Measurements from ENCODE around the gene HERC3.

HERC3 gene

DNA sequence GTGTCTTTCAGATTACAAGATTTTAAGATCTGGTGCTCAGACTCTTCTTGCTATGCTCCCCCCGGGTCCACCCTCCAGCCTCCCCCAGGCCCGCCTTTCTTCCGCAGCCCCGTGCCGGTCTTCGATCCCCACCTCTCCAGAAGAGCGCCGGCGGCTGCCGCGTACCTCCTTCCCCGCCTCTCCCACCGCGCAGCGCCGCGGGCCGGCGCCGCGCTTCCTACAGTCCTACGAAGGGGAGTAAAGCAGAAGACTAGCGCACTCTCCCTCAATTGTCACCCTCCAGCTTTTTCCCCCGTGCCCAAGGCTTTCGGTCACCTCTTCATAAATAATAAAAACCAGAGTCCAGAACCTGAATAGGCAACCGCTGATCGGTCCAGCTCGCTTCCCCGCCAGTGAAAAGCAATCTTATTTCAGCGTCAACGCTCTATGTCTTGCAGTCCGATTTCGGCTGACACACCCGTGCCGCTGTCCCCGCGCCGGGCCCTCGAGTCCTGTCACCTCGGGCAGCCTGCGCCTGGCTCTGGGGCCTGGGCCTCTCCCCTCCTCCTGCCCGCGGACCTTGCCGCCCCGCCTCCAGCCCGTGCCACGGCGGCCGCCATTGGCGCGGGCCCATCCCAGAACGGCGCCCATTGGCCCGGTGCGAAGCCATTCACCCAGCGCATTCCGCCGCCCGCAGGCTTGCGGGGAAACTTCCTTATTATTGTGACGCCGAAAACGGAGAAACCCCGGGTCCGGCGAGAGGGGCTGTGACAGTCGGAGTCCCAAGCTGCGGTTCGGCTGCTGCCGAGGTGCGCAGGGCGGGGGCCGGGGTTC lies at the start of gene HERC3:
HERC3 (plus strand) TSS at position 694 of the 813 bp plus-strand sequence. CDS start 13,344 bp downstream, outside the sequence.
- peak; percentile 74 to 82 for DNase-seq (ENCODE audit: low read depth in 2 of 2)

DNA sequence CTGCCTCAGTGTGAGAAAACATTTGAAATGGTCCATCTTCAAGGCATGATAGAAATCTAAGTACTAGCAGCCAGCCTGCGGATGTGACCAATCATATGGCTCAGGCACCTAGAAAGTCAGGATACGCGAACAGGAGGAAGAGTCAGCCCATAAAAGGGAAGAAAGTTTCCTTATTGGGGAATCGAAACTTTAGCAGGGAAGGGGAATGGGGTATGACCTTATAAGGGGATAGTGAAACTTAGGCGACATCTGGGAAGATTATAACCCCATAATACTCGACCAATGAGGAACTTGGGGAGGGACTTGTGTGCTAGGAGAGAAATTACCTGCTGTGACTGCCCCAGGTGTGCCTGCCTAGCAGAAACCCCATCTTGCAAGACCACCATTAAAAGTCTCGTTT lies 42.5 kb upstream of the HERC3 start:
- DNase-seq (ENCODE audit: low read depth in 2 of 2) = no peak

DNA sequence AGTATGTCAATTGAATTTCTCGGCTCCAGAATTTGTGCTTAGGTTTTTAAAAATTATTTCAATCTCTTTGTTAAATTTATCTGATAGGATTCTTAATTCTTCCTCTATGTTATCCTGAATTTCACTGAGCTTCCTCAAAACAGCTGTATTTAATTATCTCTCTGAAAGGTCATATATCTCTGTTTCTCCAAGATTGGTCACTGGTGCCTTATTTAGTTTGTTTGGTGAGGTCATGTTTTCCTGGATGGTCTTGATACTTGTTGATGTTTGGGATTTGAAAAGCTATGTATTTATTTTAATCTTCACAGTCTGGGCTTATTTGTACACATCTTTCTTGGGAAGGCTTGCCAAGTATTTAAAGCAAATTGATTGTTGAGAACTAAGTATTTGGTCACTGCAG lies 24.7 kb upstream of the HERC3 start:
- no peak for DNase-seq (ENCODE audit: low read depth in 2 of 2)

DNA sequence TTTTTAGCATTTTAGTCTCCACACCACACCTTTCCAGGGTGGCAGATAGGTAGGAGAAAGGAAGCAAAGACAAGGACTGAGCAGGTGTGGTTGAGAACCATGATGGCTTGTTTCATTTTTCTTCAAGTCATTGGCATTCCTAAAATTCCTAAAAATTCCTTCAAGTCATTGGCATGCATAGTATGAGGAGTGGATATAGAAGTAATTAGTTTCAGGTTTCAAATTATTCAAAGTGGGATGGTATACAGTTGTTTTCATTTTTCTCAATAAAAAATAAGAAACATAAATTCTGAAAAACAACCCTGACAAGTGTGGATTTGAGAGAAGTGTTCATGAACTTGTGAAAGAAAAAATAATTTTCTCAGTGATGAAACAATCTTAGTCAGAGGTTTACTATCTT lies 22.3 kb upstream of the HERC3 start:
- DNase-seq (ENCODE audit: low read depth in 2 of 2) = no peak

DNA sequence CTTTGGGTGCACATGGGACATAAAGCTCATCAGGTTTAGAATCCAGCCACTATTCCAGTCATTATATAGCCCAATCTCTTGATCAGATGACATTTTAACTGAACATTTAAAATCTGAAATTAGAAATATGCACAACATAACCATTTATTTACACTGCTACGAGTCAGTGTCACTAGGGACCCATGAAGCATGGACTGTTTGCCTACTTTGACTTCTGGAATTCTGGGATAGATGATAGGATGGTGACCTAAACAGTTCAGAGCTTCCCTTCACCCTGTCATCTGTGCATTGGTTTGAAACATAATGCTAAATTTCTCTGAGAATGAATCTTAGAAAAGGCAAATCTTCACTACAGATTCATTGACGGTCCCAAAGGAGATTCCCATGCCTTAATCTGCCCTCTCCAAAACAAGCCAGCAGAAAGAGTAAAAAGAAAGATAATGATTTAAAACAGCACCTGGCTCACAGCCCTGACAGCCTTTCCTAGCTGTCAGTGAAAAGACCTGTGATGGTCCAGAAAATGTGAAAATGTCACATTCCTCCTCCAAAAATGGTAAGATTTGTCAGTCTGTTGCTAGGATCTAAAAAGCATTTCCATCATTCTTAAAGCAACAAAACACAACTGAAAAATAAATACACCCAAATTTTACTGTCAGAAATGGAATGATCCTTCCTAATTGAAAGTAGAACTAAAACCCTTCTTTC lies 18.9 kb upstream of the HERC3 start:
- DNase-seq (ENCODE audit: low read depth in 2 of 2) = no peak

DNA sequence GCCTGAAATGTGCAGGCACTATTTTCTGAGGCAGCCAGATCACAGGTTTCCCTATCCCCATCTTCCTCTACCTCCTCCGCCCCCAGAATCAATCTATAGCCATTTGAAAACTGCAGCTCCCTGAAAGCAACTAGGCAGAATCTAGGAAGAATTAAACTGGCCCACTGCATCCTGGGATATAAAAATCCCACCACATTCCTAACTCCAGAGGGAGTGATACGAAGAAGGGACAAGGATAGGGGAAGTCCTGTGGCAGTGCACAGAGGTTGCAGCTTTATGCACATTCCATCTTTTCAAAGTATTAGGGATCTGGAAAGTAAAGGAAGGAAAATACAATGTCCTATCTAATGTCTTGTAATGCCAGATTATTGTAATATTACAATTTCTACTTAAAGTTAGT lies 18.3 kb upstream of the HERC3 start:
- DNase-seq (ENCODE audit: low read depth in 2 of 2) = no peak

DNA sequence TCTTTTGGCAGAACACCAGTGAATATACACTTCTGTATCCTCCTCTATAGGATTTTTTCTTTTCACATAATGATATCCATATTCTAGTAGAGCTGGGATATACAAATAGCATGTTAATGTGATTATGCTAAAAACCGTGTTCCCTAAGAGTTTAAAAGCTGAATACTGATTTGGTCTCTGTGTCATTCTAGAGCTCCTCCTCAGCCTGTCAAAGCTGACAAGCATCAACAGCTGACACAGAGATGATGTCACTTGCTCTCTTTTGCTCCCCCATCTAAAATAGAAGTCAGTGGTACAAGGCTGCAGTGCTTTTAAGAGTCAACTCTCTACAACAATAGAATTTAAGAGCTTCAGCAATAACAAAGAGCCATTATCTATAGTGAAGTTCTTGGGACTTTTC lies 17.1 kb upstream of the HERC3 start:
- no peak for DNase-seq (ENCODE audit: low read depth in 2 of 2)

DNA sequence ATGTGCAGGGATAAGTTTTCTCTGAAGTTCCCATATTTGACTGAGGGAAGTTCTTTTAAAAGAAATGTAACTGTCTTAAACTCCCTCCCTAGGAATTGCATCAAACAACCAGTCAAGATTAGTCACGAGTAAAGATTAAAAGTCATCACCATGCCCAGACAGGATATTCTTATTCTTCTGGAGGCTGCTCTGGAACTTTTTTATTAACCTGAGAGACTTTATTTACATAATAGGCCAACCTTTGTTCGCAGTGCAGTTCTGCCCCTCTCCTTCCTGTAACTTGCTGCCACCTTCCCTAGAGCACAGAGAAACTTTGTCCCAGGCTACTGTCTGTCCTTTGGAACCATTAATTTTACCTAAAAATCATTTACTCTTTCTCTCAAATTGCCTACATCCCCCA lies 9.8 kb upstream of the HERC3 start:
- no peak for DNase-seq (ENCODE audit: low read depth in 2 of 2)

DNA sequence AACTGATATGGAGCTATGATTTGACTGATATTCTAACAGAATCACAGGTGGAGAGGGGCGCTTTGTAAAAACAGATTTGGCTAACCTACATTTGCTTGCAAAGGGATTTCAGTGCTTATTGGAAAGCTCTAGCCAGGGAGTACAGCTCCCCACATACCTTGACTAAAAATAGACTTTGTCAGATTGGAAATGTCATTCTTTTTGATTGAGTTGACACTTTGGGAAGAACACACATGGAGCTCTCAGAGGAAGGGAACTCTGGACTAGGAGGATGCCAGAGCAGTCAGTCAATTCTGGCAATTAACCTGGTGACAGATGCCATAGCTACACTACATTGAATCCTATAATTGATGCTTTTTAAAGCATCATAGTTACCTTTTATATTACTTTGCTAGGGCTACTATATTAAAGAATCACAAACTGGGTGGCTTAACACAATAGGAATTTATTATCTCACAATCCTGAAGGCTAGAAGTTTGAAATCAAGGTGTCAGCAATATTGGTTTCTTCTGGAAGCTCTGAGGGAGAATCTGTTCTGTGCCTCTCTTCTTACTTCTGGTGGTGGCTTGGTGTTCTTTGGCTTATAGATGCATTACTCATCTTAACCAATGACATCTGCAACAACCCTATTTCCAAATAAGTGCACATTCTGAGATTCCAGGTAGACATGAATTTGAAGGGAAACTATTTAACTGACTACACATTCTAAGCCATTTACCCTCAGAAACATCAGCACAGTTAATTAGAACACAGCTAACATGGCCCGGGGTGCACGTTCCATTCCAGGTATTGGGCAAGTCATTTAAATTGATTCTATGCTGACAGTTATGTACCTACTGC lies 8.4 kb upstream of the HERC3 start:
- no peak for DNase-seq (ENCODE audit: low read depth in 2 of 2)

DNA sequence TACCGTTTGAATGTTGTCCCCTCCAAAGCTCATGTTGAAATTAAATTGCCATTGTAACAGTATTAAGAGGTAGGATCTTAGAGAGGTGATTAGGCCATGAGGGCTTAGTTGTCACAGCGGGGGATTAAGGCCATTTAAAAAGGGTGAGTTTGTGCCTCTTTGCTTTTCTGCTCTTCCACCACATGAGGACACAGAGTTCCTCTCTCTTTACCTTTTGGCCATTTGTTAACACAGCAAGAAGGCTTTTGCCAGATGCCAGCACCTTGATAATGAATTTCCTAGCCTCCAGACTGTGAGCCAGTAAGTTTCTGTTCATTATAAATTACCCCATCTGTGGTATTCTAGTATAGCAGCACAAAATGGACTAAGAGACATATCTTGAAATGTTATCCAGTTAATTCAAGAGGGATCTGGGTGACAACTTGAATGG lies 7.8 kb upstream of the HERC3 start:
- no peak for DNase-seq (ENCODE audit: low read depth in 2 of 2)

DNA sequence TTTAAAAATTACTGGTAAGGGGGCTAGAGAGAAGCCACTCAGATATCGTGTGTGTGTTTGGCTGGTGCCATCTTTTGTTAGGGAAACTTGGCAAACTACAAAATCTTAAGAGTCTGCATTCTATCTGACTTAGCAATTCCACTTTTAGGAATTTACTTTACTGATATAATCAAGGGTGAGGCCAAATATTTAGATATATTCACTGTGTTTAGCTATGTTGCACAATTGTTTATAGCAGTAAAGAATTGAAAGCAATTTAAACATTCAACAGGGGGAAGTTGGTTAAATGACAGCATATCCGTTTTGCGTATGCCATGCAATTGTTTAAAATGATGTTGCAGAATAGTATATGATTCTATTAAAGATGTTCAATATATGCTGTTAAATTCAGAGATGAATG lies 6.4 kb upstream of the HERC3 start:
- no peak for DNase-seq (ENCODE audit: low read depth in 2 of 2)

DNA sequence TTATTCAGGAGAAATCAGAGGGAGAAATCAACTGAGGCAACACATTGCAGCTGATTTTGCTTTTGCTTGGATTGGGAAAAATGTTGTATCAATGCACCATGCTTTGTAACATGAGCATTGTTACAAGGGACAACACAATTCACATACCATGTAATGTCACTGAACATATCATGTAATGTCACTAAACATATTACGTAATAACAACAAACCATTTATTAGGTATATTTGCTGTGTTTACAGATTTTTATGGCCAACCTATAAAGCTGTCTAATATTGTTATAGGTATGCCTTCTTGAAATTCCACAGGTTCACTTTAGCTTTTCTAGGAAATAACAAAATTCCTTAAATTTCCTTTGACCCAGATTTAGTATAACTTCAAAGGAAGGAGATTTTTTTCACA lies 5.0 kb upstream of the HERC3 start:
- DNase-seq (ENCODE audit: low read depth in 2 of 2) = no peak

DNA sequence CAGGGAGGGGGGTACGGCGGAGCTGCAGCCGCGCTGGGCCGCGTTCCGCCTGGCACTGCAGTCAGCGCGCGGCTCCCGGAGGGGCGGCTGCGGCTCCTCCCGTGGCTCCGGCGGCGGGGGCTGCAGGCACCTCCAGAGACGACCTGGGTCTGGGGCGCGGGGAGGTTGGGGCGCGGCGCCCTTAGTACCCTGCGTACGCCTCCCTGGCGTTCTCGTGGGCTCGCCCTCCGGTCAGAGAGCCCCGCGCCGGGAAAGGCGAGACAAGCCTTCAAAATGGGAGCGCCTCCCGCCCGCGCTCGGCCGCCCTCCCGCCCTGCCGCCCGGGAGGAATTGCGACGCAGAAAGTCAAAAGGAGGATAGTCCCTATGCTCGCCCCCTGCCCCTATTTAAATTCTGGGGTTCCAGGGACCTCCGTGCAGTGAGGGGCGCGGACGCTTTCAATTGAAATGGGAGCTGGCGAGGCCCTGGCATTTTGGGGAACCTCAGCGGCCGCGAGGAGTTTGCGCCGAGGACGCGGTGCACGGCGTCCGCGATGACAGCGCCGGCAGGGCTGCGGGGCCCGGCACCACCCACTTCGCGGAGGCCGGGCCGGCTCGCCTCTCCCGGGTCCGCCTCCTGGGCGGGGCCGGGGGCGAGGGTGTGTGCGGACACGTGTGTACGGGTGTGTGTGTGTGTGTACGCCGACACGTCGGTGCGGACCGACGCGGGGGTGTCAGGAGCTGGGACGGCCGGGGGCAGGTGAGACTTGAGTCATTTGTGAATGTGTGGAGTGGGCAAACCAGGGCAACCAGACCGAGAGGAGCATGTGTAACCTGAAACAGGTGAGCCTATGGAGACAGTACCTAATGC lies 544 bp downstream of the HERC3 start:
- peak; percentile 69 to 82 for DNase-seq (ENCODE audit: low read depth in 2 of 2)

DNA sequence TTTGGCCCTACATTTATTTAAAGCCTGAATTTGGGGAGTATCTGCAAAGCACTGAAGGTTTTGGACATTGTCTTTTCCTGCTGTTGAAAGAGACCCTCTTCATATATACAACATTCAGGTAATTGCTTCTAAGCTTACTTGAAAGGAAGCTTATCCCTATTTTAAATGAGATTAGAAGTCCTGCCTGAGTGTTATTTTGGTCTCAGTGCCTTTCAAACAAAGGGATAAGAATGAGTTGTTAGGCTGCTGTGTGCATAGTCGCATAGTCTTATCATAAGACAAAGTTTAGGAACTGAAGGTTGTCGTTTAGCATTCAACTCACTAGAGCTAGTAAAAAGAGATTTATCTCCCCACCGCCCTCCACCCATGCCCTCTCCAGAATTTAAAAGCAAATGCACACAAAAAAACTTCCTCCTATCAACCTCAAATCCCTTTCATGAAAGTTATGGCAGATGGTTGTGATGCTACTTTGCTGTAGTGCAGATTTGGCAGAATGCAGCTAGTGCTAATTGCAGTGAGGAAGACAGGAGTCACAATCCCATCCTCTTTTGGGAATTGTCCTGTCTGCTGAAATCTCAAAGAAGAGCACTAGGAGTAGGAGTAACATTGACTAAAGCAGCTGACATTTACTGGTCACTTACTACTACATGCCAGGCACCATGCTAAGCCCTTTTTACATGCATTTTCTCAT lies 5.8 kb downstream of the HERC3 start:
- no peak for DNase-seq (ENCODE audit: low read depth in 2 of 2)

DNA sequence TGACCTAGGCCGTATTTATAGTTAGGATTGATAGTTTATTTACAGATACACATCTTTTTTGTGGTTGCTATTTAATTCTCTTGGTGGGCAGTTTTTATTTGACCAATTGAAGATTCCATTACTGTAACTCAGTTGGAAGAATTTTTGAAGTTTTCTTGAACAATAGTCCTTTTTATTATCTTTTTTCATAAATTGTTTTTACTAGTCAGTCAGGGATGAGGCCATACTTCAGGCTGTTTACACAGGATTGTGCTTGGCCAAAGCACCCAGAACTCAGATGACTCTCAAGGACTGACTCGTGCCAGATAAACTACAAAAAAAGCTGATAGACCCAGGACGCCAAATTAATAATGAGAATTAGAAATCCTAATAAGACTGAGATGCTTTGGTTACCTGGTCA lies 7.0 kb downstream of the HERC3 start:
- DNase-seq (ENCODE audit: low read depth in 2 of 2) = no peak

DNA sequence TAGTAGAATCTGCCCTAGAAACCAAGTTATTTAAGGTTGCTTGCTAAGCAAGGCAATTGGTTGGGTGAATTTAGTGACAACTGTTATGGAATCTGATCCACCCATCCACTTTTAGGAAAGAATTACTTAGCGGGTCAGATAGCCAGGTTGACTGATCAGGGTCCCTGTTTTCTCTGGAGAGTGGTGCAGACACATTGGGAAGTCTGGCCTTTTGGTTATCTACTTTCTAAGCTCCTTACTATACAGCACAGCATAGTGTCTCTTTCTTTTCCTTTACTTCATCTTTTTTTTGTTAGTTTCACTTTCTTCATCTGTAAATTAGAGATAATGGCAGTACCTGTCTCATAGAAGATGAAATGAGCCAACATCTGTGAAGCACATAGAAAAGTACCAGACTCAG lies 7.4 kb downstream of the HERC3 start:
- DNase-seq (ENCODE audit: low read depth in 2 of 2) = no peak

DNA sequence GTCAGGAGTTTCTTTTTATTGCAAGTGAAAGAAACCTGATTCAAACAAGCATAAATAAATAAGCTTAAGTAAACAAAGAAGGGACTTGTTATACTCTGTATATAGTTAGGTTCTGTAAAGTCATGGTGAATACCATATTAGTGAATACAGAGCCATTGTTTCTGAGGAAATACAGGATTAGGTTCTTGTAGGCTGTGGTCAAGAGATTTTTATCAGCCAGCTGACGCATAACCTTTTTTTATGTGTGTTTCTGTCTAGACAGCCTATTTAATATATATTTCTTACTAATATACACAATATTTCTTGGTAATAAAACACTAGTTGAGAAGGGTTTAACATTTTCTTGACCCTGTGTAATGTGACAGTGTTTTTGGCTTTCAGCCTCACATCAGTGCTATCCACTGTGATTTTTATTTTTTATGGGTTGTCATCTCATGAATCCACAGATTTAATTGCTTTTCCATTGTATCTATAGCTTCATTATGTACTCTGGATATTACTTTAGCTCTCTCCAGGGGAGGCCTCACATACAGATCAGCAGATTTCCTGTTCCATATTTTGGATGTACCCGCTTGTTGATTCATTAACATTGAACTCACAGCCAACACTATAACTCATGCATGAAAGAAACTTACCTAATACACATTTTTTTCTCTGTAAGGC lies 8.0 kb downstream of the HERC3 start:
- no peak for DNase-seq (ENCODE audit: low read depth in 2 of 2)

DNA sequence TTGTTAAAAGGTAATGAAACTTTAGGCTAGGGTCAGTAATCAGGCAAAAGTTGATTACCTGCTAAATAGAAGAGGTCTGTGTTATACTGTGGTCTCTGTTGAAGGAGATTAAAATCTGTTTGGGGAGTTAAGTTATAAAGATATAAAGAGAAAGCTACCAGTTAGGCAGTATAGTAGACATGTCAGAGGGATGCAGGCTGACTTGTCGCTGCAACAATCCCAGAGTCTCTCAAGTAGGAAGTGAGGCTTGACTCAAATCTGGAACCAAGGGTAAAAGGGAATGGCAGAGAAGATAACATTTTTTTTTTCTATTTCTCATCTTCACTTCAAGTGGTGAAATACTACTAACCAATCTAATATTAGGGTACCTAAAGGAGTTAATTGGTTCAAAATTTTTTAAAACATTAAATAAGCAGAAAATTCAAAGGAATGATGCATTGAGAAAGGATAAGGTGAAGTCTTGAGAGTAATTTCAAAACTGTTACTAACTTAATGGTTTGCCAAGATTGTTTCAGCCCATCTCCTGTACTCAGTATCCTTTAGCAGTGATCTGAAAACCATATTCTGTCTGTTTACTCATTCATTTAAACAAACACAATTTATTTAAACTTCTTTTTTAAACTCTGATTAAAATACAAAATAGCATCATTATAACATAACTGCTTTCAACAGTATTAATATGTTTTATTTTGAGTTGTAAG lies 12.8 kb downstream of the HERC3 start:
- DNase-seq (ENCODE audit: low read depth in 2 of 2) = no peak

DNA sequence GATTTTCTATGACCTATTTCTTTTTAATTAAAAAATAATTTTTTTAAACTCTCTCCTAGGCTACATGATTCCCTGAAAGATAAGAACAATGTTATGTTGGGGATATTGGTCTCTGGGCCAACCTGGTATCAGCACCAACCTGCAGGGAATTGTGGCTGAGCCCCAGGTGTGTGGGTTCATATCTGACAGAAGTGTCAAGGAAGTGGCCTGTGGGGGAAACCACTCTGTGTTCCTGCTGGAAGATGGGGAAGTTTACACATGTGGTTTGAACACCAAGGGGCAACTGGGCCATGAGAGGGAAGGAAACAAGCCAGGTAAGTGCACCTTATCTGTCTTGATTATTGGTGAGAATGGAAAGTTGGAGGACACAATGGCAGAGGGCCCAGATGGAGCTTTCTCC lies 13.5 kb downstream of the HERC3 start:
- no peak for DNase-seq (ENCODE audit: low read depth in 2 of 2)

DNA sequence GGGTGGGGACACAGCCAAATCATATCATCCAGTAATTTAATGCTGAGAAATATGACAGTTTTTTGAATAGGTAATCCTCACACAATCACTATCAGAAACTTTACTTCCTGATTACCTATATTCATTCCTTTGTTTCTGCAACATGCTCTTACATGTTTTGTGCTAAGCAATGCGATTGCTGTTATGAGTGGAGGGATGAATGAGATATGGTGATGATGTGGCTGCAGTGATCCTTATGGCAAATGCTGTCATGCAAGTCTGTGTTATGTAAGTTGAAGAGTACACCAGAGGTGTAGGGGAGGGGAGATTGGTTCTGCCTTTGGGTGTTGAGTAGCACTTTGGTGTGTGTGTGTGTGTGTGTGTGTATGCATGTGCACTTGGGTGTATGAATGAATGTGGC lies 14.6 kb downstream of the HERC3 start:
- no peak for DNase-seq (ENCODE audit: low read depth in 2 of 2)
